ENCODE data around the gene TRAF2. TPM values are rescaled to one million over a fixed set of nuclear protein-coding genes. Genes with fewer than 3 reads are reported as not detected.

Gene TRAF2
- total RNA-seq, 2 donors from 2014 or later, result 55.7 to 107 TPM

DNA sequence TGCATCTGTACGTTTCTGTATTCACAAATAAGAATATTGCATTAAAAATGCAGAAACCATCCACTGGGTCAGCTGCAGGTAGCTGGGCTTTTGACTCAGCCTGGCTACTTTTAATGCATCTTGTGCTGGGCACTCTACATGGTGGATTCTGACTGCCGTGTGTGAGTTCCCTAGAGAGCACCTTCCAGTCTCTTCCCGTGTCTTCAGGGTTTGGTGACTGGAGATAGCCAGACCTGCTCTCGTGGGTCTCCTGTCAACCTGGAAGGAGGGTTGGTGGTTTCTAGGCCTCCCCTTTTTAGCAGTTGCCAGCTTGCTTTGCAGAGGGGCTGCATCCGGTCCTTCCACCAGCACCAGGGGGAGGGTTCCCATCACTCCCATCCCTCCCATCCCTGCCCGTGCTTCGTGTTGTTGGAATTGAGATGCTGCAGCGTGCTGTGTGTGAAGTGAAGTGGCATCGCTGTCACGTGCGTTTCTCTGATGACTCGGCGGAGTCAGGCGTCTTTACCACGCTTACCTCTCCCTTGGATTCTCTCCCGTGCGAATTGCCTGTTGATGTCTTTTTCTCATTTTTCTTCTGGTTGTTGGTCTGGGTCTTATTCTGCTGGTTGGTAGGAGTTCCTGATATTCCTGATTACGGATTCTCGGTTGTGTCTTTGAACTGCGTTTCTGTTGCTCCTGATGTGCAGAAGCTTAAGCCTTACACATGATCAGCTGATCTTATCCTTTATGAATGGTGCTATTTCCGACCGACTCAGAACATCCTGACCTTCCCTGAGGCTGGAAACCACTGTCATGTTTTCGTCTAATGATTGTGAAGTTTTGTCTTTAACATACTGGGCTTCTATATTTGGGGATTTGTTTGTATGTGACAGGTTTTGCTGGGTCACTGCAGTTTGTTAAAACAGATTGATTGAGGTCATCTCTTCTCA is 41.3 kb downstream of the TRAF2 start:
- Mint-ChIP-seq H3K9me3 (no peaks in the 10 kb centered on the region), H3K4me3 (no peak overlapping the region), H3K36me3 (peaks cover 6% of the 10 kb centered on the region), H3K27ac (peak overlapping the region; percentile 46 to 74), H3K27me3 (no peaks in the 10 kb centered on the region), H3K4me1 (ENCODE audit: low read depth in 2 of 2) (peaks cover 13 to 24% of the 10 kb centered on the region in 2 donors)
- DNase-seq (ENCODE audit: low spot score) (no peak), ATAC-seq (no peak)

GRCh38 chr9:136928591-136928990 is 42.3 kb downstream of the TRAF2 start:
- Mint-ChIP-seq H3K27me3 (no peaks in the 10 kb centered on the region), H3K36me3 (peaks cover 11% of the 10 kb centered on the region), H3K9me3 (no peaks in the 10 kb centered on the region), H3K27ac (no peak overlapping the region), H3K4me1 (ENCODE audit: low read depth in 2 of 2) (peaks cover 23 to 28% of the 10 kb centered on the region in 2 donors), H3K4me3 (no peak overlapping the region)
- ATAC-seq, result no peak
- no peak for DNase-seq (ENCODE audit: low spot score)

DNA sequence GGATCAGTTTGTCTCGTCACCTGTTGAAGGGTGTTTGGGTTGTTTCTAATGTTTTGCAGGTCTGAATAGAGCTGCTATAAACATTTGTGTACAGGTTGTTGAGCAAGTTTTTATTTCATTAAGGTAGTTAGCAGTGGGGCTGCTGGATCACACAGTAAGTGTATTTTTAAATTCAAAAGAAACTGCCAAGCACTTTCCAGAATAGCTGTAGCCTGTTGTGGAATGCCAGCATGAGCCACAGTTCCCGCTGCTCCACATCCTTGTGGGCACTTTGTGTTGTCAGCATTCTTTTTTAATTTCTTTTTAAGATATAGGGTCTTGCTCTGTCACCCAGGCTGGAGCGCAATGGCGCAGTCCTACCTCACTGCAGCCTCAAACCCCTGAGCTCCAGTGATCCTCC is 43.7 kb downstream of the TRAF2 start:
- Mint-ChIP-seq H3K4me1 (ENCODE audit: low read depth in 2 of 2) (peaks cover 29 to 40% of the 10 kb centered on the region in 2 donors), H3K36me3 (peaks cover 11% of the 10 kb centered on the region), H3K4me3 (no peak overlapping the region), H3K27ac (peak overlapping the region in 1 of 2 donors; percentile 86), H3K27me3 (no peaks in the 10 kb centered on the region), H3K9me3 (no peaks in the 10 kb centered on the region)
- ATAC-seq (no peak), DNase-seq (ENCODE audit: low spot score) (no peak)

DNA sequence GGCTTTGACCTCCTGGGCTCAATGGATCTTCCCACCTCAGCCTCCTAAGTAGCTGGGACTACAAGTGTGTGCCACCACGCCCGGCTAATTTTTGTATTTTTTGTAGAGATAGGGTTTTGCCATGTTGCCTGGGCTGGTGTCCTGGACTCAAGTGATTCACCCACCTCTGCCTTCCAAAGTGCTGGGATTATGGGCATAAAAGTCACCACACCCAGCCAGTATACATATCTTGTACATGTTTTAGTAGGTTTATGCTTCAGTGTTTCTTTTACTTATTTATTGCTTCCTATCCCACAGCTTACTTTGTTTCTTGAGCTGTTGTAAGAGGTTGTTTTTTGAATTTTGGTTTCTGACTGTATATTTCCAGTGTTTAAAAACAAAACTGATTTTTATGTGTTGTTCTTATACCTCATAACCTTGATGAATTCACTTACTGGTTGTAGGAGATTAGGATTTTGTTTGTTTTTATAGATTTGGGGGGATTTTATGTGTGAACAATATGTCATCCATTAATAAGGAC is 45.4 kb downstream of the TRAF2 start:
- ATAC-seq (no peak), DNase-seq (ENCODE audit: low spot score) (no peak)
- no peaks in the 10 kb centered on the region for H3K27me3 Mint-ChIP-seq
- no peaks in the 10 kb centered on the region for H3K9me3 Mint-ChIP-seq
- H3K27ac Mint-ChIP-seq, result peak overlapping the region; percentile 66 to 86
- H3K4me1 Mint-ChIP-seq (ENCODE audit: low read depth in 2 of 2), result peaks cover 34 to 45% of the 10 kb centered on the region in 2 donors
- peak overlapping the region; percentile 47 for H3K4me3 Mint-ChIP-seq
- H3K36me3 Mint-ChIP-seq, result peaks cover 11% of the 10 kb centered on the region

- H3K27ac Mint-ChIP-seq, result peak overlapping the region in 1 of 2 donors; percentile 86
Observed at GRCh38 chr9:136934277-136934676, 48.0 kb downstream of the TRAF2 start.

GRCh38 chr9:136935651-136936050 is 49.3 kb downstream of the TRAF2 start:
- DNase-seq (ENCODE audit: low spot score), result no peak

More at GRCh38 chr9:136934277-136934676, 48.0 kb downstream of the TRAF2 start:
- no peak for DNase-seq (ENCODE audit: low spot score)
- ATAC-seq, result no peak
- Mint-ChIP-seq H3K36me3 (peaks cover 11% of the 10 kb centered on the region), H3K4me3 (no peak overlapping the region), H3K9me3 (no peaks in the 10 kb centered on the region), H3K27me3 (no peaks in the 10 kb centered on the region), H3K4me1 (ENCODE audit: low read depth in 2 of 2) (peaks cover 34 to 38% of the 10 kb centered on the region in 2 donors)

DNA sequence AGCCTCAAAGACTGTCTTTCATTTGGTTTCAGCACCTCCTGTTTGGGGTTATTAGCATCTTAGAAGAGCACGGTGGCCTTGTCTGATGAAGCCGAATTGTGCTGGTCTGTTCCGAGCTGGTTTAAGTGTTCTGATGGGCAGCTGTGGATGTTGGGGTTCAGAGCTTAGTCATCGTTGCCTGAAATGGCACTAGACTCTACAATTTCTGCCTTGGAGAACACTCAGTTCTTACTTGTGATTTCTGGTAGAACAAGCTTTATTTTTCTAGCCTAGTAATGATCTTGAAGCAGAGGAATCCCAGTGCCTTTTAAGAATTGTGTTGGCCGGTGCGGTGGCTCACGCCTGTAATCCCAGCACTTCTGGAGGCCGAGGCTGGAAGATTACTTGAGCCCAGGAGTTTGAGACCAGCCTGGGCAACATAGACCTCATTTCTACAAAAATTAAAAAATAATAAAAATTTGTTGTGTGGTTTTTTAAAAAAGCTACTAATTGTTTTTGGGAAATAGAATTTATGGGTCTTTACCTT is 50.4 kb downstream of the TRAF2 start:
- DNase-seq (ENCODE audit: low spot score) (no peak), ATAC-seq (no peak)
- Mint-ChIP-seq H3K27ac (peak overlapping the region in 1 of 2 donors; percentile 43), H3K9me3 (no peaks in the 10 kb centered on the region), H3K36me3 (peaks cover 11% of the 10 kb centered on the region), H3K4me1 (ENCODE audit: low read depth in 2 of 2) (peaks cover 35 to 43% of the 10 kb centered on the region in 2 donors), H3K27me3 (no peaks in the 10 kb centered on the region), H3K4me3 (no peak overlapping the region)

More at GRCh38 chr9:136935651-136936050, 49.3 kb downstream of the TRAF2 start:
- H3K27me3 Mint-ChIP-seq, result no peaks in the 10 kb centered on the region
- H3K27ac Mint-ChIP-seq, result no peak overlapping the region
- peaks cover 11% of the 10 kb centered on the region for H3K36me3 Mint-ChIP-seq
- no peak for ATAC-seq
- peaks cover 36 to 42% of the 10 kb centered on the region in 2 donors for H3K4me1 Mint-ChIP-seq (ENCODE audit: low read depth in 2 of 2)
- no peaks in the 10 kb centered on the region for H3K9me3 Mint-ChIP-seq
- H3K4me3 Mint-ChIP-seq, result no peak overlapping the region

GRCh38 chr9:136937186-136938001 is 51.1 kb downstream of the TRAF2 start:
- H3K4me1 Mint-ChIP-seq (ENCODE audit: low read depth in 2 of 2), result peaks cover 29 to 39% of the 10 kb centered on the region in 2 donors
- DNase-seq (ENCODE audit: low spot score) (no peak), ATAC-seq (no peak)
- H3K27me3 Mint-ChIP-seq, result no peaks in the 10 kb centered on the region
- no peak overlapping the region for H3K4me3 Mint-ChIP-seq
- H3K36me3 Mint-ChIP-seq, result peaks cover 11% of the 10 kb centered on the region
- no peak overlapping the region for H3K27ac Mint-ChIP-seq
- H3K9me3 Mint-ChIP-seq, result no peaks in the 10 kb centered on the region

GRCh38 chr9:136939431-136939995 is 53.2 kb downstream of the TRAF2 start:
- ATAC-seq (no peak), DNase-seq (ENCODE audit: low spot score) (no peak)
- H3K9me3 Mint-ChIP-seq, result no peaks in the 10 kb centered on the region
- H3K4me1 Mint-ChIP-seq (ENCODE audit: low read depth in 2 of 2), result peaks cover 13 to 20% of the 10 kb centered on the region in 2 donors
- H3K27ac Mint-ChIP-seq, result peak overlapping the region; percentile 39 to 65
- peak overlapping the region; percentile 20 for H3K4me3 Mint-ChIP-seq
- H3K27me3 Mint-ChIP-seq, result no peaks in the 10 kb centered on the region
- peaks cover 6% of the 10 kb centered on the region for H3K36me3 Mint-ChIP-seq

DNA sequence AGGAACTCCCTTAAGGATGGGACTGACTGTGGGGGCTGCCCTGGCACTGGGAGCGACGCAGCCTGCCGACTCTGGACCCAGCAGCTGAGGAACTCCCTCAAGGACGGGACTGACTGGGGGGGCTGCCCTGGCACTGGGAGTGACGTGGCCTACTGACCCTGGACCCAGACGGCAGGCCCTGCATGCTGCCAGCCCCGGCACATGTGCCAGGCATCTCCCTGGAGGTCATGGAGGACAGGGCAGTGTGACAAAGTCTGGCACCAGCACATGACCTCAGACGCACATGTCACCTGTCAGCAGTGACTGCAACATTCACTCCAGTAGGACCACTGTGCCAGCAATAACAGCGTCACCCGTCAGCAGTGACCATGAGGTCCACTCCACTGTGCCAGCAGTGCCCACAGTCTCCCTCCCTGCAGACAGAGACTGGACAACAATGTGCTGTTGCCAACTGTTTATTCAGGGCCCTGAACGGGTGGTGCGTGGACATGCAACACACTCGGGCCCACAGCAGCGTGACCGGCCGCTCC is 53.7 kb downstream of the TRAF2 start:
- no peak for DNase-seq (ENCODE audit: low spot score)
- Mint-ChIP-seq H3K9me3 (no peaks in the 10 kb centered on the region), H3K4me3 (no peak overlapping the region), H3K27ac (peak overlapping the region in 1 of 2 donors; percentile 39), H3K36me3 (peaks cover 6% of the 10 kb centered on the region), H3K4me1 (ENCODE audit: low read depth in 2 of 2) (peaks cover 18 to 21% of the 10 kb centered on the region in 2 donors), H3K27me3 (no peaks in the 10 kb centered on the region)
- ATAC-seq, result no peak

DNA sequence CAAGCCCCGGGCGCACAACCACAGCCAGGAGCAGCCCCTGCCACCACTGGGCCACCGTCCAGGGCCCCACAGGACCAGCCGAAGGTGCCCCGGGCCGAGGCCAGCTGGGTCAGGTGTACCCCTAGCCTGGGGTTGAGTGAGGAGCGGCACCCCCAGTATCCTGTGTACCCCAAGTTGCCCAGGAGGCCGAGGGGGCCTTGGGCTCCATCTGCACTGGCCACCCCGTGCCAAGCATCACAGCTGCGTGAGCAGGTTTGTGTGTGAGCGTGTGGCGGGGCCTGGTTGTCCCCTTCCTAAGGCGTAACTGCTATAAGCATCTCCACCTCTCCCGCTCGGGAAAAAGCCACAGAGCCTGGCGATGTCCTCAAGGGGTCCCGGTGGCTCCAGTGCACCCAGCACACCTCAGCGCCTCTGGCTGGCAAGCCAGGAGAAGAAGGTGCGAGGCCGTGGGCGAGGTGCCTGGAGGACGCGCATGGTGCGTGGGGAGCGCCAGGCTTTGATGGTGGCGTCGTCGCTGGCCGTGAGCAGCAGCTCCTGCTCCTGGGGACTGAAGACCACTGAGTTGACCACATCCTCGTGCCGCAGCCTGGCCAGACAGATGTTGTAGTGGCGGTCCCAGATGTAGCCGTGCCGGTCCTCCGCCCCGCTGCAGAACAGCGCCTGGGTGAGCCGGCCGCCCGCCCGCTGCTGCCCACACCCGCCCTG is 54.4 kb downstream of the TRAF2 start:
- Mint-ChIP-seq H3K27me3 (no peaks in the 10 kb centered on the region), H3K4me3 (no peak overlapping the region), H3K4me1 (ENCODE audit: low read depth in 2 of 2) (peaks cover 19 to 21% of the 10 kb centered on the region in 2 donors), H3K27ac (no peak overlapping the region), H3K9me3 (no peaks in the 10 kb centered on the region), H3K36me3 (peaks cover 6% of the 10 kb centered on the region)
- no peak for ATAC-seq
- no peak for DNase-seq (ENCODE audit: low spot score)

DNA sequence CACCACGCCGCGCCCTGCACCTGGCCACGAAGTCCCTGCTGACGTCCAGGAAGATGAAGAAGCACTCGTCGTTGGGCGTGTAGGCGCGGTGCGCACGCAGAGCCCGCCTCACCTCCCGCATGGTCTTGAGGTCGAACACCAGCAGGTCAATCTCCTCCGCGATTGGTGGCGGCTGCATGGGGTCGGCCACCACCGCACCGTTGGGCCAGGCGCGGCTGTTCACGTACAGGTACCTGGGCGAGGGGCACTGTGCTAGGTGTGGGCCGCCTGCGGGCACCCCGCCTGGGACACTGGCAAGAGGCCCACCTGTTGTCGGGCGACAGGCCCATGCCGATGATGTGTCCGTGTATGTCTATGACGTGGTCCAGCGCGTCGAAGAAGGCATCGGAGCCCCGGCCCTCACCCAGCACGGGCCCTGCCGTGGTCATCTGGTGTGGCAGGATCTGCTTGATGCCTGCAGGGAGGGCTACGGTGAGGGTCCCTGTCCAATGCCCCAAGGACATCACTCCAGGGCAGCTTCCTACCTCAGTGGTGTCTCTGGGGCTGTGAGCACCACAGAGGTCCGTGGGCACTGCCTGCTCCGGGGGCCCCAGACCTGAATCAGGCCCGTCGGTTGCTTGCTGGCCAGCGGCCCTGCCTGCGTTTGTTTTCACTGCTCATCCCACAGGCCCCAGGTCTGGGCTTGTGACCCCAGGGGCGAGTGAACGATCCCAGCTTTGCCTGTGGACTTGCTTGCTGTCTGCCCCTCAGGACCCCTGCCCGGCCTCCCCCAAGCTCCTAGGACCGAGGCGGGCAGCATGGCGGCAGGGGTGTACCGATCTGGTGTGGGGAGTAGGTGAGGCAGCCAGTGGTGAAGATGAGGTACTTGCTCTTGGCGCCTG is 55.2 kb downstream of the TRAF2 start:
- H3K36me3 Mint-ChIP-seq, result peaks cover 6% of the 10 kb centered on the region
- H3K9me3 Mint-ChIP-seq, result no peaks in the 10 kb centered on the region
- ATAC-seq, result no peak
- DNase-seq (ENCODE audit: low spot score), result no peak
- H3K27me3 Mint-ChIP-seq, result no peaks in the 10 kb centered on the region
- H3K27ac Mint-ChIP-seq, result no peak overlapping the region
- H3K4me1 Mint-ChIP-seq (ENCODE audit: low read depth in 2 of 2), result peaks cover 15 to 18% of the 10 kb centered on the region in 2 donors
- no peak overlapping the region for H3K4me3 Mint-ChIP-seq
